ENCODE results near the gene PSMD14.

GRCh38 chr2:161438598-161438997 lies 130.4 kb downstream of the PSMD14 start:
- TF ChIP-seq, protein P1, sequence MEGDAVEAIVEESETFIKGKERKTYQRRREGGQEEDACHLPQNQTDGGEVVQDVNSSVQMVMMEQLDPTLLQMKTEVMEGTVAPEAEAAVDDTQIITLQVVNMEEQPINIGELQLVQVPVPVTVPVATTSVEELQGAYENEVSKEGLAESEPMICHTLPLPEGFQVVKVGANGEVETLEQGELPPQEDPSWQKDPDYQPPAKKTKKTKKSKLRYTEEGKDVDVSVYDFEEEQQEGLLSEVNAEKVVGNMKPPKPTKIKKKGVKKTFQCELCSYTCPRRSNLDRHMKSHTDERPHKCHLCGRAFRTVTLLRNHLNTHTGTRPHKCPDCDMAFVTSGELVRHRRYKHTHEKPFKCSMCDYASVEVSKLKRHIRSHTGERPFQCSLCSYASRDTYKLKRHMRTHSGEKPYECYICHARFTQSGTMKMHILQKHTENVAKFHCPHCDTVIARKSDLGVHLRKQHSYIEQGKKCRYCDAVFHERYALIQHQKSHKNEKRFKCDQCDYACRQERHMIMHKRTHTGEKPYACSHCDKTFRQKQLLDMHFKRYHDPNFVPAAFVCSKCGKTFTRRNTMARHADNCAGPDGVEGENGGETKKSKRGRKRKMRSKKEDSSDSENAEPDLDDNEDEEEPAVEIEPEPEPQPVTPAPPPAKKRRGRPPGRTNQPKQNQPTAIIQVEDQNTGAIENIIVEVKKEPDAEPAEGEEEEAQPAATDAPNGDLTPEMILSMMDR (IDR thresholded peaks at IDR 0.05; ENCODE audit: low read depth, low read length), result no peak
- no peak for TF ChIP-seq MAX (IDR thresholded peaks at IDR 0.05; ENCODE audit: low read depth, low read length)
- TF ChIP-seq POLR2A (IDR thresholded peaks at IDR 0.05; ENCODE audit: extremely low read depth, insufficient read length), result no peak
